ENCODE data around the gene PRKAR1A. TPM values are rescaled to one million over a fixed set of nuclear protein-coding genes. Genes with fewer than 3 reads are reported as not detected.

The PRKAR1A gene
- total and polyA plus RNA-seq, 4 donors, result 55.6 to 118 (median 104) TPM

- H3K4me1 ChIP-seq (ENCODE audit: control insufficient read depth in 4 of 4, insufficient read depth in 4 of 4, low read length in 3 of 4), result peaks cover 0 to 35% (median 25%) of the 10 kb centered on the region in 4 donors
- peaks cover 4 to 50% (median 43%) of the 10 kb centered on the region in 4 donors for H3K36me3 ChIP-seq (ENCODE audit: control insufficient read depth in 4 of 4, insufficient read depth in 3 of 4, low read depth in 1 of 4, low read length in 3 of 4)
- no peak overlapping the region for H3K4me3 ChIP-seq (ENCODE audit: low read depth in 1 of 3, low read length in 3 of 3)
- no peaks in the 10 kb centered on the region for H3K9me3 ChIP-seq (ENCODE audit: control insufficient read depth in 4 of 4, low read length in 3 of 4)
- 61% methylated on average over 6 of the region's 6 CpGs for WGBS
- H3K27ac ChIP-seq (ENCODE audit: low read depth in 1 of 2, low read length in 2 of 2), result peak overlapping the region in 1 of 2 donors; percentile 6
- no peak for DNase-seq (ENCODE audit: low spot score)
- peak overlapping the region in 1 of 2 donors; percentile 31 for H3K9ac ChIP-seq (ENCODE audit: low read depth in 1 of 2, low read length in 2 of 2)
- TF ChIP-seq HNF4A (conservative IDR thresholded peaks at IDR 0.05) (peak; percentile 17 to 19), JUND (IDR thresholded peaks at IDR 0.05) (no peak)
- H3K27me3 ChIP-seq (ENCODE audit: control insufficient read depth in 4 of 4, insufficient read depth in 4 of 4, low read length in 3 of 4), result no peaks in the 10 kb centered on the region
Observed at GRCh38 chr17:68534695-68535088, 22.5 kb downstream of the PRKAR1A start.

- TF ChIP-seq GABPA (IDR thresholded peaks at IDR 0.05 in 1 of 2, conservative IDR thresholded peaks at IDR 0.05 in 1 of 2) (no peak), HNF4A (conservative IDR thresholded peaks at IDR 0.05) (peak in 1 of 2 donors; percentile 9), REST (IDR thresholded peaks at IDR 0.05) (no peak)
- Histone ChIP-seq H3K27me3 (ENCODE audit: control insufficient read depth in 4 of 4, insufficient read depth in 4 of 4, low read length in 3 of 4) (no peaks in the 10 kb centered on the region), H3K9ac (ENCODE audit: low read depth in 1 of 2, low read length in 2 of 2) (no peak overlapping the region), H3K4me1 (ENCODE audit: control insufficient read depth in 4 of 4, insufficient read depth in 4 of 4, low read length in 3 of 4) (peaks cover 0 to 46% (median 31%) of the 10 kb centered on the region in 4 donors), H3K27ac (ENCODE audit: low read depth in 1 of 2, low read length in 2 of 2) (peak overlapping the region; percentile 22 to 63), H3K36me3 (ENCODE audit: control insufficient read depth in 4 of 4, insufficient read depth in 3 of 4, low read depth in 1 of 4, low read length in 3 of 4) (peaks cover 4 to 42% (median 37%) of the 10 kb centered on the region in 4 donors), H3K4me3 (ENCODE audit: low read depth in 1 of 3, low read length in 3 of 3) (no peak overlapping the region), H3K9me3 (ENCODE audit: control insufficient read depth in 4 of 4, low read length in 3 of 4) (no peaks in the 10 kb centered on the region)
- 50% methylated on average over 3 of the region's 3 CpGs for WGBS
- no peak for DNase-seq (ENCODE audit: low spot score)
Observed at GRCh38 chr17:68535922-68536321, 23.7 kb downstream of the PRKAR1A start.

- H3K9ac ChIP-seq (ENCODE audit: low read depth in 1 of 2, low read length in 2 of 2), result peak overlapping the region in 1 of 2 donors; percentile 12
- DNase-seq (ENCODE audit: low spot score), result no peak
- no peak overlapping the region for H3K4me3 ChIP-seq (ENCODE audit: low read depth in 1 of 3, low read length in 3 of 3)
- H3K36me3 ChIP-seq (ENCODE audit: control insufficient read depth in 4 of 4, insufficient read depth in 3 of 4, low read depth in 1 of 4, low read length in 3 of 4), result peaks cover 4 to 66% (median 51%) of the 10 kb centered on the region in 4 donors
- TF ChIP-seq YY1 (IDR thresholded peaks at IDR 0.05) (peak; percentile 9), HNF4A (conservative IDR thresholded peaks at IDR 0.05) (peak; percentile 41 to 46), HNF4G (IDR thresholded peaks at IDR 0.05) (no peak), RAD21 (IDR thresholded peaks at IDR 0.05) (peak; percentile 69 to 79), NR2F2 (IDR thresholded peaks at IDR 0.05) (no peak), FOXA2 (IDR thresholded peaks at IDR 0.05) (peak; percentile 57), GABPA (IDR thresholded peaks at IDR 0.05 in 1 of 2, conservative IDR thresholded peaks at IDR 0.05 in 1 of 2) (no peak), EGR1 (IDR thresholded peaks at IDR 0.05; ENCODE audit: low read depth in 2 of 2) (no peak), RXRA (IDR thresholded peaks at IDR 0.05) (peak; percentile 50 to 80), FOXA1 (IDR thresholded peaks at IDR 0.05) (peak; percentile 39), SP1 (IDR thresholded peaks at IDR 0.05) (peak; percentile 40), JUND (IDR thresholded peaks at IDR 0.05) (no peak), ATF3 (IDR thresholded peaks at IDR 0.05) (no peak), CTCF (IDR thresholded peaks at IDR 0.05; ENCODE audit: low read depth, low read length, missing input control) (peak; percentile 34), MAX (IDR thresholded peaks at IDR 0.05) (no peak), TAF1 (conservative IDR thresholded peaks at IDR 0.05) (no peak)
- WGBS, result 43% methylated on average over 20 of the region's 20 CpGs
- H3K27ac ChIP-seq (ENCODE audit: low read depth in 1 of 2, low read length in 2 of 2), result peak overlapping the region; percentile 73 to 94
- no peaks in the 10 kb centered on the region for H3K9me3 ChIP-seq (ENCODE audit: control insufficient read depth in 4 of 4, low read length in 3 of 4)
- no peaks in the 10 kb centered on the region for H3K27me3 ChIP-seq (ENCODE audit: control insufficient read depth in 4 of 4, insufficient read depth in 4 of 4, low read length in 3 of 4)
- peaks cover 0 to 41% (median 25%) of the 10 kb centered on the region in 4 donors for H3K4me1 ChIP-seq (ENCODE audit: control insufficient read depth in 4 of 4, insufficient read depth in 4 of 4, low read length in 3 of 4)
Observed at GRCh38 chr17:68539548-68540467, 27.6 kb downstream of the PRKAR1A start.
